HG03575 (cell line): Measurements from ENCODE around the gene SLC6A7.
"Not testable (repeated sequence)": the region's sequence is repeated elsewhere in the genome, so short reads cannot be mapped to it uniquely, and the experiment has no call there.

Source experiments
- ATAC-seq: cut with Tn5 transposase; IDR thresholded peaks from one replicate; pipeline ENCODE4 v1.9.1; 2021; ENCODE audit not compliant: unreplicated experiment, insufficient number of reproducible peaks, low FRiP score; ENCODE audit errors: extremely low read depth

The SLC6A7 gene

DNA sequence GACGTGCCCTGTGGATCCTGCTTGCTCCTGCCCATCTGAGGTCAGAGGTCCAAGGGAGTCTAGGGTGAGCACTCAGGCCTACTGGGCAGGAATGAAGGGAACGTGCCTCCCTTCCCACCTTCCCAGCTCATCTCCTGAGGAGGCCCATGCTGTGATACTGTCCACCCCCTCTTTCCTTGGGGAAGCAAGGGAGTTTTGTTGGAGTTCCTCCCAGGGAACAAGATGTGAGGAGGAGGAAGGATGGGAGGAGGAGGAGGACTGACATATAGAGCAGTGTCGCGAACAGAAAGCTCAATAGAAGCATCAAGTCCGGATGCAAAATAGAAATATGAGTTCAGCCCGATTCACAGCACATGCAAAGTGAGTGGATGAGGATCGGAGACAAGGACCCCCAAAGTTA lies 41.0 kb downstream of the SLC6A7 start:
- ATAC-seq = no peak

DNA sequence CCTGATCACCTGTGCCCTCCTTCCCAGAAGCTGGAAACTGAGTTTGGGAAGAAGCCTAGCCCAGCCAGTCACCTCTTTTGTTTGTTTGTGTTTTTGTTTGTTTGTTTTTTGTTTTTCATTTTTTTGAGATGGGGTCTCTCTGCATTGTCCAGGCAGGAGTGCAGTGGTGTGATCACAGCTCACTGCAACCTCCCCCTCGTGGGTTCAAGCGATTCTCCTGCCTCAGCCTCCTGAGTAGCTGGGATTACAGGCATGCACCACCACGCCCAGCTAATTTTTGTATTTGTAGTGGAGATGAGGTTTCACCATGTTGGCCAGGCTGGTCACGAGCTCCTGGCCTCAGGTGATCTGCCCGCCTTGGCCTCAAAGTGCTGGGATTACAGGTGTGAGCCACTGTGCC lies 43.8 kb downstream of the SLC6A7 start:
- not testable (repeated sequence) for ATAC-seq

DNA sequence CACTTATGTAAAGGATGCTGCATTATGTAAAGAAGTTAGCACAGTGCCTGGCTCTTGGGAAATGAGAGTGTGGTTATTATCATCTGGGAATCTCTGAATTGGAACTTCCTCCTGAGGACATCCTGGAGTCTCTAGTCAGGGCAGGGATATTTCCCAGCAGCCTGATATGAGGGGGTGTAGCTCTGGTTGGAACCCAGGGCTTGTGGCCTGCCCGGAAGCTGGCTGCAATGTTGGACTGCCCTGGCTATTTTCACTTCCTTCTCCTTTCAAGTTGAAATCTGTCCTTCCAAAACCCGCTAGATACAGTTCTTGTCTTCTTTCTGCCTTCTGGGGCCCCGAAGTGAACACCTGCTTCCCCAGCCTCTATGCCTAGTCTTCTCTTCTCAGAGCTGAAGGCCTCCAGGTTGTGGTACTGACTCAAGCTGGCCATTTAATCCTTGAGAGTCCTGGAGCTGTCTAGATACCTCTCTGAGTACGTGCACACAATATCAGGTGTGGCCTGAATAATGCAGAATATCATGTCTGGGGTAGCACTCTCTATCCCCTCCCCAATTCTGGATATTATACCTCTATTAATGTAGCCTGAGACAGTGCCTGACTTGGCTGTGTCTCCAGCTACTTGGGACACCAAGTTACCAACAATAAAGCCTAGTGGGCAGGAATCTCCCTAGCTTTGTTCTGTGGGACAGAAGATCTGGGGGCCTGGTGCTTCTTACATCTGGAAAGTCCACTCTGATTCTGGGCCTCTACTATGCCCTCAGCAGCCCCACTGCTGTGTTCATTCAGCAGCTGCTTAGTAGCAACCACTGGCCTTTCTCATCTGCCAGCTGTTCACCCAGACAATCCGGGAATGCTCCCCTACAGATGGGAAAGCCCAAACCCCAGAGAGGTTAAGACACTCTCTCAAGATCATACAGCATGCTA lies 45.0 kb downstream of the SLC6A7 start:
- no peak for ATAC-seq

DNA sequence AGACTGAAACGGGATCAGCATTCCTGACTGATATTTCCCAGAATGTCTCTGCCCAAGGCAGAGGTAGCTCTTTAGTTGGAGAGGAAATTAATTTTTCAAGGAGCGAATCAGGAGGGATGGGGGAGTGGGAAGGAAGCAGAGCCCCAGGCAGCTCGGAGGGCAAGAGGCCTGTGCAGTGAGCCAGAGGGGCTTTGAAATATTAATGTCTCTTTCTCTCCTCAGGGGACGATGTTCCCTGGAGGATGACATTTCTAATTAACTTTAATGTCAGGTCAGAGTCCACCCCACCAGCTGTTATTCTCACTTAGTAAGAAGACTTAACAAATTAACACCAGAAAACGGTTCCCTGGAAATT lies 45.6 kb downstream of the SLC6A7 start:
- no peak for ATAC-seq

DNA sequence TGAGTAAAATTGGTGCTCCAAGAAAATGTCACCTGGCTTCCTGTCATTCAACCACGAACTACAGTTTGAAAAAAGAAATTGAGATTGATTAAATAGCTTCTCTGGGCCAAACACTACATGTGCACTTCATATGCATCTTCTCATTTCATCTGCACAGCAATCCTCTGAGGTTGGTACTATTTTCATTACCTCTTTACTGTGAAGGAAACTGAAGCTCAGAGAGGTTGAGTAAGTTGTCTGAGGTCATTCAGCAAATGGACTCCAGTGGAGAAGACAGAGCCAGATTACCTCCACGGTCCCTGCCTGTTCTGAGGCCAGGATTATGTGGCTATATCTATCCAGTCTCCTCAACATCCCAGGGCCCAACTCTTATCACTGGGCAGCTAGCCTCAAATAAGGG lies 46.5 kb downstream of the SLC6A7 start:
- no peak for ATAC-seq

- ATAC-seq = no peak
These were observed 47.3 kb downstream of the SLC6A7 start for GRCh38 chr5:150236981-150237754.

DNA sequence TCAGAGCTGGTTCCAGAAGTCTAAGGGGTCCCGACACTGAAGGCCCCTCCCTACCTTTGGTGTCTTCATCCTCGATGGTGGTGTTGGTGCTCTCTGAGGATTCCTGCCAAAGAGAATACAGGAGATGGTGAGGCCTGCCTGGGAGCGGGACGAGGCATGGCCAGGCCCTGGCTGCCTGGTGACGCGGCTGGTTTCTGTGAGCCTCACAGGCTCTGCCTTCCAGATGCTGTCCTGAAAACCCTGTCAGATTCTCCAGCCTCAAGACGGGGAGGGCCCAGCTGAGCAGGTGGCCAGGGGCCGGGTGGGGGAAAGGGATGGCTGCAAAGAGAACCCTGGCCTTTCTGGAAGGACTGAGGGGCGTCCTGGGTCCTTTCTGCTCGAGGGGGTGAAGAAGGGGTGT lies 48.8 kb downstream of the SLC6A7 start:
- no peak for ATAC-seq

- no peak for ATAC-seq
These were observed 49.4 kb downstream of the SLC6A7 start for GRCh38 chr5:150239099-150239793.

DNA sequence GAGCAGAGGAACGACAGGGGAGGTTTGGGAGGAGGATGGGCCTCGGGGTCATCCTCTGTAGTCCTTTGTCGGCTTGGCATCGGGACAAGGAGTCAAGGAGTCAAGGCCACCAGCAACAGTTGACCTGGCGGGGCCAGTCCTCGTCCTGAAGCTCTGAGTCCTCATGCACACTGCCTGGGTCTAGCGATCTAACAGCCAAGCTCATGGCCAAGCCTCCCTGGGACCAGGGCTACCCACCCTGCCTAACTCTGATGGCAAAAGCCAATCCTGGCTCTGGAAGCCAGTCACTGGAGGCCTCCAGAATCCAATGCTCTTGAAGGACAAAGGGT lies 49.9 kb downstream of the SLC6A7 start:
- ATAC-seq = no peak

- ATAC-seq = no peak
These were observed 51.7 kb downstream of the SLC6A7 start for GRCh38 chr5:150241298-150242160.

GRCh38 chr5:150242251-150242894 lies 52.5 kb downstream of the SLC6A7 start:
- ATAC-seq = no peak

DNA sequence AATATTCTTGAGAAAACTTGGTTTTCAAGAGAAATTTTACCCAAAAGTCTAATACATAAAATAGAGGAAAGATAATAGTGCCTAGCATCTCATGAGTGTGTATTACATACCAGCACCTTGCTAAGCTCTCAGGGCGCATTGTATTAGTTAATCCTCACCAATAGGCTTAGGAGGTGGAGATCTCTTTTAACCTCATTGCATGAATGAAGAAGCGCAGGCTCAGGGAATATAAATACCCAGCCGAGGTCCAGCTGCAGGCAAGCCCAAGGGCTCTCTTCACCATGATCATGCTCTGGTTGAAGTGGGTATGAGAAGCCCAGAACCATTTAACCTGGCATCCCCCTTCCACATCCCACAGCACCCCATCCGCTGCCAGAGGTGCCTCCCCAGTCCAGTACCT lies 53.7 kb downstream of the SLC6A7 start:
- ATAC-seq = no peak

- ATAC-seq = no peak
These were observed 54.3 kb downstream of the SLC6A7 start for GRCh38 chr5:150244209-150244608.

- no peak for ATAC-seq
These were observed 55.4 kb downstream of the SLC6A7 start for GRCh38 chr5:150245111-150245789.

DNA sequence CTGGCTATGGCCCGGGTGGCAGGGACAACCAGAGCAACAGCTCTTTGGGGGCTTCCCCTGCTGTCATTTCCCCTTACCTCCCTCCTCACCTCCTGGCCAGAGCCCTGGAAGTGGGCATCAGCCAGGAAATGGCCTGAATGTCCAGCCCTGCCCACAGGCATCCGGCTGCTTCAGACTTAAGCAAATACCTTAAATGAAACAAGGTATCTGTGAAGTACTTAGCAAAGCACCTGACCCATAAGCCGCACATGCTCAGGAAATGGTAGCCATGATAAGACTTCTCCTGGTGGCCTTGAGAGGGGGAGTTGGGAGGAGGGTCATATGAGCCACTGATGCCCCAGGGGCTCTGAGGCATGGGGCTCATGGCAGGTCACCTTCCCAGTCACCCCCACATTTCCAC lies 55.9 kb downstream of the SLC6A7 start:
- no peak for ATAC-seq

DNA sequence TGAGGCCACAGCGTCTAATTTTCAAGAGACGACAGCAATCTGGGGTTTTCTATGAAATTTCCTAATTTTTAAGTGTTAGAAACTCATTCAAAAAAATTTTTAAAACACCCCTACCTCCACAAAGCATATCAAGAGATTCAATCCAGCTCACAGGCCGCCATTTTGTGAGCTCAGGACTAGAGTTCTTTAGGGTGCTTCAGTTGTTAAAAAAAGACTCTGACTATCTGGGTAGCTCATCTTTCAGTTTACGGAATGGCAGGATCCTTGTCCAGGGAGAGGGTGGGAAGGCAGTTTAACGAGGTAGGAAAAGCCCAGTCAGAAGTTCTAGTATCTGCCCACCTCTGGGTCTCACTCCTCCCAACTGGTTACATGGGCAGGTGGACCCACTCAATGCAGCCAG lies 56.6 kb downstream of the SLC6A7 start:
- no peak for ATAC-seq

- no peak for ATAC-seq
These were observed 57.0 kb downstream of the SLC6A7 start for GRCh38 chr5:150246835-150247234.

DNA sequence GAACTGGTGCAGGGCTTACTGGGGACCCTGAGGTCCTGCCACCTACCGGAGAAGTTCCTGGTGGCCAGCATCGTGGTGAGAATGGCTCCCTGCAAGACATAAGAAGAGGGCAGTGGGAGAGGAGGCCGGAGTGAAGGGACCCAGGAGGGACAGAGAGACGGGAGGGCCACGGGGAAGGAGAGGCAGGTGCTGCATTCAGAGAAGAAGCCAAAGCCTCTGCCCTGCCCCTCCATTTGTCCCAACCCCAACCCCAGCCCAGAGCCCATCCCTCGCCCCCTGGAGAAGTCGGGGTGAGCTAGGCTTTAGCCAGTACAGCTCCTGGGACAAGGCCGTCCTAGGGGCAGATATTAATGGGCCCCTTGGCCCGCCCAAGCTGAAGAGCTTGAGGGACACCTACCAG lies 57.9 kb downstream of the SLC6A7 start:
- ATAC-seq = no peak
